ENCODE results near the gene SLX1B. TPM values are rescaled to one million over a fixed set of nuclear protein-coding genes. Genes with fewer than 3 reads are reported as not detected.

The SLX1B gene
- total RNA-seq (2022; extraction: Qiagen RNA extraction): 76.6 to 97.1 TPM (median 81.8 TPM) in 5 replicates

DNA sequence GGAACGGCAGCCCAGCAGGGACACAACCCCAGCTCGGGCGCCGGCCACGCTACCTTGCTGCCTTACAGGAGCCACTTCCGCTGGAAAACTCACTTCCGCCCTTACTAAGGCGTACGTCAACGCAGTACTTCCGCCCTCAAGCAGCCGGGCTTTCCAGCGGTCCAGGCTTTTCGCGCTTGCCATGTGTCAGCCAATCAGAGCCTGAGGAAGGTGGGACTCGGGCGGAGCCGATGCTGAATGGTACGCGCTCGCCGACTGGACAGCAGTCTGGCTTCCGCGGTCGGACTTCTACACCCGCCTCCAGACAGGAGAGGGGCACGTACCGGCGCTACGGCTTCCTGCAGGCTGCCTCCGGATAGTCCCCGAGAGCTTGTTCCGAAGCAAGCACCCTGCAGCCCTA lies at the start of gene SLX1B, which contains the start of gene BOLA2:
SLX1B (plus strand) TSS at position 265 of the 400 bp plus-strand sequence.
BOLA2 (minus strand) TSS at position 83 of the 400 bp plus-strand sequence. CDS start 98 bp downstream, outside the sequence.

GRCh38 chr16:29459706-29460646 lies 5.6 kb downstream of the SLX1B start, which contains the start of gene SULT1A4:
Gene SULT1A4, plus strand, starts transcription at chr16:29459913. Its CDS starts 1,473 bp downstream, at chr16:29461386.

DNA sequence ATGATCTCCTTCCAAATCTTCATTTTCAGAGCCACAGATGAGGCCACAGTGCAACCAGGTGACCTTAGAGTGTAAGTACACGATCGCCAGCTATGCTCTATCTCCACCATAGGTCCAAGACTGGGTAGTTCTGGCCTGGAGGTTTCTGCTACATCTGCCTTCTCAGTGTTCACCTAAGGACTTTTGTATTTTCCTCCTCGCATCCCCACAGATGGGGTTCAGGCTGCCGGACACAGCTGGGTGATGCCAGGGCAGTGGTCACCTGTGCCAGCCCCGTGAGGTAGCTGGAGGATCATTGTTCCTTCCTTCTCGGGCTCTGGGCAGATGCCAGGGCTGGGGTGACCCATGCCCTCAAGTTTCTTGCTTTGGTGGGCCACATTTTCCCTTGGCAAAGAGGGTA lies 52.0 kb downstream of the SLX1B start, which contains the start of gene NPIPB12:
NPIPB12 (minus strand) TSS at position 101 of the 400 bp plus-strand sequence.

Other genes starting within 250 kb of the SLX1B start
- gene NPIPB11, start 47.8 kb upstream of the SLX1B start, total RNA-seq (2022; extraction: Qiagen RNA extraction): 0.91 to 1.8 TPM (median 1.1 TPM) in 5 replicates
- gene BOLA2, start 182 bp upstream of the SLX1B start, total RNA-seq (2022; extraction: Qiagen RNA extraction): 17.3 to 31.8 TPM (median 26.6 TPM) in 5 replicates
- gene SULT1A4, start 5.4 kb downstream of the SLX1B start, total RNA-seq (2022; extraction: Qiagen RNA extraction): 29.2 to 35.9 TPM (median 30.8 TPM) in 5 replicates
- gene NPIPB12, start 51.9 kb downstream of the SLX1B start, total RNA-seq (2022; extraction: Qiagen RNA extraction): 22.7 to 41.0 TPM (median 25.4 TPM) in 5 replicates
- not detected in 5 replicates for gene SPN, start 208.7 kb downstream of the SLX1B start, total RNA-seq (2022; extraction: Qiagen RNA extraction)
- 0.57 to 1.5 TPM (median 1.2 TPM) in 5 replicates for gene QPRT, start 224.6 kb downstream of the SLX1B start, total RNA-seq (2022; extraction: Qiagen RNA extraction)

All from A549 treated with Mapracorat at 1 μM for 4 hours (cell line).